Measurements from ENCODE around the gene GALNT2.

Gene GALNT2

DNA sequence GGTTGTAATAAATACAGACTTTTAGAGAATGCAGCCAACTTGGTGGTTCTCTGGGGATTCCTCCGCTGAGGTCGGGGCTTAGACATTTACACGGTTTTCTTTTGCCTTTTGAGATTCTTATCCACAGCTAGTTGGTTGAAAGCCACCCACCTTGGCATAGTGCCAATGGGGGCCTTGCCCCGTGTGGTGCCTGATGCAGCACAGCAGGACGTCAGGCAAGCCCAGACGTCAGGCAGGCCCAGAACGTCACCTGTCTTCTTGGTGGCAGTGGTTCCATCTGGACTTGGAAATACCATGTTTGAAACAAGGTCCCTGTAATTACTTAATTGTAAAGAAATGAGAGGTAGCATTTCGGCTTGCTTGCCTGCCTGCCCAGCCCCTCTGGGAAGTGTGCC, 78.5 kb downstream of the GALNT2 start:
- Histone ChIP-seq H3K9ac (ENCODE audit: insufficient read length) (no peak overlapping the region), H3K27ac (no peak overlapping the region), H3K36me3 (ENCODE audit: insufficient read depth, low read length) (no peaks in the 10 kb centered on the region), H3K4me3 (no peak overlapping the region), H3K9me3 (ENCODE audit: low read depth, low read length) (no peaks in the 10 kb centered on the region)
- no peak for TF ChIP-seq EZH2 (IDR thresholded peaks at IDR 0.05)
- TF ChIP-seq POLR2AphosphoS5 (IDR thresholded peaks at IDR 0.05; ENCODE audit: borderline replicate concordance, low read depth, low read length): no peak
- TF ChIP-seq FOXP2 (optimal IDR thresholded peaks at IDR 0.05; ENCODE audit: control extremely low read depth, extremely low read length, insufficient read depth): no peak
- no peak for DNase-seq (ENCODE audit: low read depth, low spot score)

GRCh38 chr1:230145953-230146476, 79.0 kb downstream of the GALNT2 start:
- TF ChIP-seq EZH2 (IDR thresholded peaks at IDR 0.05) (no peak), POLR2AphosphoS5 (IDR thresholded peaks at IDR 0.05; ENCODE audit: borderline replicate concordance, low read depth, low read length) (no peak), FOXP2 (optimal IDR thresholded peaks at IDR 0.05; ENCODE audit: control extremely low read depth, extremely low read length, insufficient read depth) (no peak)
- no peaks in the 10 kb centered on the region for H3K9me3 ChIP-seq (ENCODE audit: low read depth, low read length)
- no peak overlapping the region for H3K27ac ChIP-seq
- no peak for DNase-seq (ENCODE audit: low read depth, low spot score)
- H3K4me3 ChIP-seq: no peak overlapping the region
- no peak overlapping the region for H3K9ac ChIP-seq (ENCODE audit: insufficient read length)
- H3K36me3 ChIP-seq (ENCODE audit: insufficient read depth, low read length): no peaks in the 10 kb centered on the region

DNA sequence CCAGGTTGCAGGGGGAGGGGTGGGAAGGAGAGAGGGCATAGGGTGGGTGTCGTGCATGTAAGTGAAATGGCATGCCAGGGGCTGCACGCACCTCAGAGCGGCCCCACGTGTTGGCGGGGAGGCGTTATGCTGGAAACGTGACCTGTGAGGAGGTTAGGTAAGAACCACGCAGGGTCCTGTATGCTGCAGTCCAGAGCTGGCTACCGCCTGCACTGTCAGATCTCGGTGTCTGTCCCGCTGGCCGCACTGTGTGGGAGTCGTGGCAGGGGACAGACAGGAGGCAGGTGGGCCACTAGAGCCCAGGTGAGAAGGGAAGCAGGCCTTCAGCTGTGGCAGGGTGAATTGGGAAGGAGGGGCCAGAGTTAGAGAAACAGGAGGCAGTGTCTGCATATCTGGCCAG, 79.7 kb downstream of the GALNT2 start:
- Histone ChIP-seq H3K27ac (no peak overlapping the region), H3K9me3 (ENCODE audit: low read depth, low read length) (no peaks in the 10 kb centered on the region), H3K9ac (ENCODE audit: insufficient read length) (no peak overlapping the region), H3K4me3 (no peak overlapping the region), H3K36me3 (ENCODE audit: insufficient read depth, low read length) (no peaks in the 10 kb centered on the region)
- TF ChIP-seq FOXP2 (optimal IDR thresholded peaks at IDR 0.05; ENCODE audit: control extremely low read depth, extremely low read length, insufficient read depth) (no peak), POLR2AphosphoS5 (IDR thresholded peaks at IDR 0.05; ENCODE audit: borderline replicate concordance, low read depth, low read length) (no peak), EZH2 (IDR thresholded peaks at IDR 0.05) (no peak)
- DNase-seq (ENCODE audit: low read depth, low spot score): no peak

- no peaks in the 10 kb centered on the region for H3K36me3 ChIP-seq (ENCODE audit: insufficient read depth, low read length)
- no peak for DNase-seq (ENCODE audit: low read depth, low spot score)
- no peak overlapping the region for H3K9ac ChIP-seq (ENCODE audit: insufficient read length)
- no peaks in the 10 kb centered on the region for H3K9me3 ChIP-seq (ENCODE audit: low read depth, low read length)
- TF ChIP-seq FOXP2 (optimal IDR thresholded peaks at IDR 0.05; ENCODE audit: control extremely low read depth, extremely low read length, insufficient read depth): no peak
- H3K4me3 ChIP-seq: no peak overlapping the region
- H3K27ac ChIP-seq: no peak overlapping the region
Observed at GRCh38 chr1:230147253-230148125, 80.5 kb downstream of the GALNT2 start.

- H3K27ac ChIP-seq: no peak overlapping the region
- H3K4me3 ChIP-seq: no peak overlapping the region
Observed at GRCh38 chr1:230148126-230148652, 81.2 kb downstream of the GALNT2 start.

DNA sequence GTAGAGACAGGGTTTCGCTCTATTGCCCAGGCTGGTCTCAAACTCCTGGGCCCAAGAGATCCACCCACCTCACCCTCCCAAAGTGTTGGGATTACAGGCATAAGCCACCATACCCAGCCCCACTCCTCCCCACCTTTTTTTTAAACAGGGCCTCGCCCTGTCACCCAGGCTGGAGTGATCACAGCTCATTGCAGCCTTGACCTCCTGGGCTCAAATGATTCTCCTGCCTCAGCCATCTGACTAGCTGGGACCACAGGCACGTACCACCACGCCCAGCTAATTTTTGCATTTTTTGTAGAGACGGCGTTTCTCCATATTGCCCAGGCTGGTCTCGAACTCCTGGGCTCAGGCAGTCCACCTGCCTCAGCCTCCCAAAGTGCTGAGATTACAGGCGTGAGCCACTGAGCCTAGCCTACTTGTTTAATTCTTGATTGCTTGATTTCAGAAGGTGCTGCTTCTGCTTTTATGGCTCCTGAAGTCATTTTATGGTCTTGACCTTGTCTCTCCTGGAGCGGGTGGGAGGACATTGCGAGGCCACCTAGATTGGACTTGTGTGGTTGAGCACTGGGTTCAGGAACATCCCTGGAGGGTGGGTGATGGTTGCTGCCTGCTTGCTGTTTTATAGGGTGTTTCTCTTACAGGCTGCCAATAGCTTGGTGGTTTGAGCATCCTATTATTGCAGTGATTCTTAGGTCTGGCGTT, 81.9 kb downstream of the GALNT2 start:
- no peak for TF ChIP-seq POLR2AphosphoS5 (IDR thresholded peaks at IDR 0.05; ENCODE audit: borderline replicate concordance, low read depth, low read length)
- TF ChIP-seq FOXP2 (optimal IDR thresholded peaks at IDR 0.05; ENCODE audit: control extremely low read depth, extremely low read length, insufficient read depth): no peak
- TF ChIP-seq EZH2 (IDR thresholded peaks at IDR 0.05): no peak
- DNase-seq (ENCODE audit: low read depth, low spot score): no peak
- H3K9ac ChIP-seq (ENCODE audit: insufficient read length): no peak overlapping the region
- H3K4me3 ChIP-seq: no peak overlapping the region
- no peak overlapping the region for H3K27ac ChIP-seq
- no peaks in the 10 kb centered on the region for H3K36me3 ChIP-seq (ENCODE audit: insufficient read depth, low read length)
- no peaks in the 10 kb centered on the region for H3K9me3 ChIP-seq (ENCODE audit: low read depth, low read length)

More at GRCh38 chr1:230148126-230148652, 81.2 kb downstream of the GALNT2 start:
- no peak for DNase-seq (ENCODE audit: low read depth, low spot score)
- Histone ChIP-seq H3K9me3 (ENCODE audit: low read depth, low read length) (no peaks in the 10 kb centered on the region), H3K36me3 (ENCODE audit: insufficient read depth, low read length) (no peaks in the 10 kb centered on the region), H3K9ac (ENCODE audit: insufficient read length) (no peak overlapping the region)
- TF ChIP-seq FOXP2 (optimal IDR thresholded peaks at IDR 0.05; ENCODE audit: control extremely low read depth, extremely low read length, insufficient read depth) (no peak), EZH2 (IDR thresholded peaks at IDR 0.05) (no peak), POLR2AphosphoS5 (IDR thresholded peaks at IDR 0.05; ENCODE audit: borderline replicate concordance, low read depth, low read length) (no peak)

GRCh38 chr1:230149751-230150584, 82.9 kb downstream of the GALNT2 start:
- no peak overlapping the region for H3K9ac ChIP-seq (ENCODE audit: insufficient read length)
- no peak overlapping the region for H3K4me3 ChIP-seq
- TF ChIP-seq EZH2 (IDR thresholded peaks at IDR 0.05) (no peak), FOXP2 (optimal IDR thresholded peaks at IDR 0.05; ENCODE audit: control extremely low read depth, extremely low read length, insufficient read depth) (no peak), POLR2AphosphoS5 (IDR thresholded peaks at IDR 0.05; ENCODE audit: borderline replicate concordance, low read depth, low read length) (no peak)
- no peak for DNase-seq (ENCODE audit: low read depth, low spot score)
- no peaks in the 10 kb centered on the region for H3K9me3 ChIP-seq (ENCODE audit: low read depth, low read length)
- H3K36me3 ChIP-seq (ENCODE audit: insufficient read depth, low read length): no peaks in the 10 kb centered on the region
- no peak overlapping the region for H3K27ac ChIP-seq
